ENCODE data around the gene PLB1.

Gene PLB1

DNA sequence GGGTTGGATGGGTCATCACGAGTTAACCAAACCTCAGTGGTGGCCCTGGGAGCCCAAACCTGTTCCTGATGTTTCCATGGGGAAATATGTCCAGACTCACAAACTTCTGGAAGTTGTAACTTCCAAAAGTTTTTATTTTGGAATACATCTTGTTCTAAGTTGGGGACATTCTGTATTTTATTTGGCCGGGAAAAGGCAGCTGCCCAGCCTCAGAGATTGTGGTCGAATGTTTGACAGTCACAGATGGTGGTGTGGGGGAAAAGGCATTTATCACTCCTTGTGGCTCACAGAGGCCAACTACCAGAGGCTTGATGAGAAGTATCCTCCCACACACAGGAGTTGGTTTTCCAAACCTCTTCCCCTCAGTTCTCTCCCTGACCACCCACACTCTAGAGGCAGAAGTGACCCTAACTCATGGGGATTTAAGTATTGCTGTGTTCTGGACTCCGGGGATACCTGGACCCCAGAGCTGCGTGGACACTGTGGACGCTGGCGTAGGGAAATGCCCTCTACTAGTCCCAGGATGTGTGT lies 131.1 kb downstream of the PLB1 start:
- no peak for ATAC-seq (ENCODE audit: insufficient read depth, low read depth)
- H3K4me3 ChIP-seq (ENCODE audit: low read depth in 1 of 2, low read length in 2 of 2), result no peak overlapping the region
- no peak overlapping the region for H3K4me2 ChIP-seq (ENCODE audit: insufficient read depth, low read length)
- TF ChIP-seq, protein P1, sequence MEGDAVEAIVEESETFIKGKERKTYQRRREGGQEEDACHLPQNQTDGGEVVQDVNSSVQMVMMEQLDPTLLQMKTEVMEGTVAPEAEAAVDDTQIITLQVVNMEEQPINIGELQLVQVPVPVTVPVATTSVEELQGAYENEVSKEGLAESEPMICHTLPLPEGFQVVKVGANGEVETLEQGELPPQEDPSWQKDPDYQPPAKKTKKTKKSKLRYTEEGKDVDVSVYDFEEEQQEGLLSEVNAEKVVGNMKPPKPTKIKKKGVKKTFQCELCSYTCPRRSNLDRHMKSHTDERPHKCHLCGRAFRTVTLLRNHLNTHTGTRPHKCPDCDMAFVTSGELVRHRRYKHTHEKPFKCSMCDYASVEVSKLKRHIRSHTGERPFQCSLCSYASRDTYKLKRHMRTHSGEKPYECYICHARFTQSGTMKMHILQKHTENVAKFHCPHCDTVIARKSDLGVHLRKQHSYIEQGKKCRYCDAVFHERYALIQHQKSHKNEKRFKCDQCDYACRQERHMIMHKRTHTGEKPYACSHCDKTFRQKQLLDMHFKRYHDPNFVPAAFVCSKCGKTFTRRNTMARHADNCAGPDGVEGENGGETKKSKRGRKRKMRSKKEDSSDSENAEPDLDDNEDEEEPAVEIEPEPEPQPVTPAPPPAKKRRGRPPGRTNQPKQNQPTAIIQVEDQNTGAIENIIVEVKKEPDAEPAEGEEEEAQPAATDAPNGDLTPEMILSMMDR (IDR thresholded peaks at IDR 0.05; ENCODE audit: borderline replicate concordance, extremely low read depth, low read length, poor library complexity, severe bottlenecking), result no peak
- no peak for TF ChIP-seq EZH2 (IDR thresholded peaks at IDR 0.05; ENCODE audit: borderline replicate concordance, low read depth, low read length, severe bottlenecking)
- DNase-seq, result no peak
- H3K79me2 ChIP-seq (ENCODE audit: insufficient read depth, low read length), result no peaks in the 10 kb centered on the region
- no peaks in the 10 kb centered on the region for H4K20me1 ChIP-seq (ENCODE audit: insufficient read depth, low read length)
- no peaks in the 10 kb centered on the region for H3K36me3 ChIP-seq (ENCODE audit: insufficient read depth, low read length)
- no peak overlapping the region for H2AFZ ChIP-seq (ENCODE audit: low read depth, low read length)
- H3K27me3 ChIP-seq (ENCODE audit: insufficient read depth, low read length, poor library complexity), result no peaks in the 10 kb centered on the region
- H3K9ac ChIP-seq (ENCODE audit: low read depth, low read length), result no peak overlapping the region
- peaks cover 2% of the 10 kb centered on the region for H3K4me1 ChIP-seq (ENCODE audit: insufficient read depth, low read length)
- no peaks in the 10 kb centered on the region for H3K9me3 ChIP-seq (ENCODE audit: insufficient read depth, low read length, severe bottlenecking)
- H3K27ac ChIP-seq (ENCODE audit: low read length), result no peak overlapping the region

DNA sequence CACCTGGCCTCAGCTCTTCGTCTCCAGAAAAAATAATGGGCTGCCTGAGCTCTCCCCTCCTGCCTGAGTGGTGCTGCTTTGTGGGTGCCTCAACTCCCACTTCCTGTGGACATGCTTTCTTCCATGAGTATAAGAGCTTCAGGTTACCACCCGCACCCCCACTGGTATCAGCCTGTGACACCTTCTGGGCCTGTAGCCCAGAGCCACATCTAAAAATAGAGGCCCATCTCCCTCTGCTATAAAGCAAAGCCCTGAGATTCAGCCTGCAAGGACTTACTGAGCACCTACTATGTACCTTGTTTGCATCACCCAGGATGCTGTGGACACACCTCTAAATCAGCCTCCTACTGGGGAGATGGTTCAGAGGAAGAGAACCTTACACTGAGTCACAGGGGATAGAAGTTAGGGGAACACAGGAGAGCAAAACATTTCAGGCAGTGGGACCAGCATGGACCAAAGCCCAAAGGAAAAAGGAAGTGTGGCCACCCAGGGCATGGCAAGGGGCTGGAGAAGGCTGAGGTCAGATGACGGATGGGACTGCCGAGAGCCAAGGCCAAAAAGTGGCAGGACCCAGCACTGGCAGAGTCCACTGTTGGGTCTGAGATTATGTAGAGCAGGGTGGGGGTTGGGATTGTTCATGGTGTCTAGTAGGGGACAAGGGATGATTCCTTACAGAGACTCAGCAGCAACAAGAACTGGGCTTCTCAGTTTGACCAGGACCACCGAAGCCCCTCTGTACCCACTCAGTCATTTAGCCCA lies 132.0 kb downstream of the PLB1 start:
- ATAC-seq (ENCODE audit: insufficient read depth, low read depth) (peak; percentile 40; the same call in 1 of the 3 replicates), DNase-seq (peak; percentile 8)
- Histone ChIP-seq H3K27me3 (ENCODE audit: insufficient read depth, low read length, poor library complexity) (no peaks in the 10 kb centered on the region), H4K20me1 (ENCODE audit: insufficient read depth, low read length) (no peaks in the 10 kb centered on the region), H3K79me2 (ENCODE audit: insufficient read depth, low read length) (no peaks in the 10 kb centered on the region), H2AFZ (ENCODE audit: low read depth, low read length) (no peak overlapping the region), H3K9me3 (ENCODE audit: insufficient read depth, low read length, severe bottlenecking) (no peaks in the 10 kb centered on the region), H3K9ac (ENCODE audit: low read depth, low read length) (no peak overlapping the region), H3K4me2 (ENCODE audit: insufficient read depth, low read length) (no peak overlapping the region), H3K36me3 (ENCODE audit: insufficient read depth, low read length) (no peaks in the 10 kb centered on the region), H3K4me3 (ENCODE audit: low read depth in 1 of 2, low read length in 2 of 2) (no peak overlapping the region), H3K27ac (ENCODE audit: low read length) (no peak overlapping the region), H3K4me1 (ENCODE audit: insufficient read depth, low read length) (no peaks in the 10 kb centered on the region)
- no peak for TF ChIP-seq EZH2 (IDR thresholded peaks at IDR 0.05; ENCODE audit: borderline replicate concordance, low read depth, low read length, severe bottlenecking)
- TF ChIP-seq, protein P1 (IDR thresholded peaks at IDR 0.05; ENCODE audit: borderline replicate concordance, extremely low read depth, low read length, poor library complexity, severe bottlenecking), result no peak

DNA sequence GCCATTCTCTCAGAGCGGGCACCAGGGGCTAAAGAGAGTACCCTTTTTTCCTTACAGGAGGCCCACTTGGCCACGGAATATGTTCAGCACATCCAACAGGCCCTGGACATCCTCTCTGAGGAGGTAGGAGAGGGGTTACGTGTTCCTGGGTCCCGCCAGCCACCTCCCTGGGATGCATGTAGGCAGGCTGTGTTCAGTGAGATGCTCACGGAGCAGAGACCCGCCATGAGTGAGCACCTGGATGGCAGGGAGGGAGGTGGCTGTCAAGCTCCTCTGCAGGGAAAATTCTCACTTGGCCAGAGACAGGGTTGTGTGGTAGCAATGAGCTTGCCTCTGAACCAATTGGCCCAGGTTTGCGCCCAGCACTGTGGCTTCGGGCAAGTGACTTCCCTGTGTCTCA lies 132.6 kb downstream of the PLB1 start:
- no peak overlapping the region for H3K4me2 ChIP-seq (ENCODE audit: insufficient read depth, low read length)
- H3K79me2 ChIP-seq (ENCODE audit: insufficient read depth, low read length), result no peaks in the 10 kb centered on the region
- H3K9me3 ChIP-seq (ENCODE audit: insufficient read depth, low read length, severe bottlenecking), result no peaks in the 10 kb centered on the region
- H3K36me3 ChIP-seq (ENCODE audit: insufficient read depth, low read length), result no peaks in the 10 kb centered on the region
- DNase-seq (no peak), ATAC-seq (ENCODE audit: insufficient read depth, low read depth) (no peak)
- H3K9ac ChIP-seq (ENCODE audit: low read depth, low read length), result no peak overlapping the region
- H3K27me3 ChIP-seq (ENCODE audit: insufficient read depth, low read length, poor library complexity), result no peaks in the 10 kb centered on the region
- no peaks in the 10 kb centered on the region for H3K4me1 ChIP-seq (ENCODE audit: insufficient read depth, low read length)
- no peak overlapping the region for H3K4me3 ChIP-seq (ENCODE audit: low read depth in 1 of 2, low read length in 2 of 2)
- no peak overlapping the region for H3K27ac ChIP-seq (ENCODE audit: low read length)
- H4K20me1 ChIP-seq (ENCODE audit: insufficient read depth, low read length), result no peaks in the 10 kb centered on the region
- TF ChIP-seq, protein P1 (IDR thresholded peaks at IDR 0.05; ENCODE audit: borderline replicate concordance, extremely low read depth, low read length, poor library complexity, severe bottlenecking), result no peak
- TF ChIP-seq EZH2 (IDR thresholded peaks at IDR 0.05; ENCODE audit: borderline replicate concordance, low read depth, low read length, severe bottlenecking), result no peak
- no peak overlapping the region for H2AFZ ChIP-seq (ENCODE audit: low read depth, low read length)

Measured in DND-41 (cell line).